IPS DF 6.9 (cell line): Measurements from ENCODE around the gene SIRPB1.
"Not testable (repeated sequence)": the region's sequence is repeated elsewhere in the genome, so short reads cannot be mapped to it uniquely, and the experiment has no call there.

Source experiments
- DNase-seq: peaks from one replicate; pipeline ENCODE4 v3.0.0-alpha.2; 2013; ENCODE audit warnings: low read depth, low spot score
- H3K27ac ChIP-seq: one replicate; pipeline ENCODE4 v1.5.1; 2013; ENCODE audit warnings: low read length, control low read depth
- H3K27me3 ChIP-seq: 2 replicates; pipeline ENCODE4 v1.6.1; 2013; ENCODE audit warnings: mild to moderate bottlenecking, low read length; ENCODE audit not compliant: control insufficient read depth, insufficient read depth
- H3K36me3 ChIP-seq: 2 replicates; pipeline ENCODE4 v1.6.1; 2013; ENCODE audit warnings: low read length; ENCODE audit not compliant: control insufficient read depth, insufficient read depth
- H3K4me1 ChIP-seq: 2 replicates; pipeline ENCODE4 v1.6.1; 2013; ENCODE audit warnings: low read length; ENCODE audit not compliant: control insufficient read depth, insufficient read depth
- H3K4me3 ChIP-seq: 2 replicates; pipeline ENCODE4 v1.5.1; 2013; ENCODE audit warnings: mild to moderate bottlenecking, low read length
- H3K9me3 ChIP-seq: 2 replicates; pipeline ENCODE4 v1.6.1; 2013; ENCODE audit warnings: low read length, inconsistent platforms; ENCODE audit not compliant: control insufficient read depth, insufficient read depth
- WGBS: extraction: QIAGEN DNeasy Blood & Tissue Kit; methylation state at CpG from one replicate; pipeline ENCODE4 v1.1.7; 2013; ENCODE audit warnings: mixed read lengths, missing lambda C conversion rate; ENCODE audit not compliant: insufficient read length, insufficient coverage; 5-methylcytosine and 5-hydroxymethylcytosine counted together

SIRPB1 gene

GRCh38 chr20:1626528-1627199 lies 6.9 kb upstream of the SIRPB1 start:
- Histone ChIP-seq H3K36me3 (no peaks in the 10 kb centered on the region), H3K27ac (no peak overlapping the region), H3K4me1 (peaks cover 2% of the 10 kb centered on the region; the same call in 1 of the 2 replicates), H3K9me3 (no peaks in the 10 kb centered on the region), H3K27me3 (no peaks in the 10 kb centered on the region; the same call in 1 of the 2 replicates), H3K4me3 (no peak overlapping the region)
- DNase-seq = no peak
- no CpG with 5 or more reads among the region's 3 CpGs for WGBS

GRCh38 chr20:1625083-1625690 lies 5.4 kb upstream of the SIRPB1 start:
- DNase-seq = no peak
- no peaks in the 10 kb centered on the region for H3K36me3 ChIP-seq
- no peaks in the 10 kb centered on the region; the same call in 1 of the 2 replicates for H3K27me3 ChIP-seq
- H3K27ac ChIP-seq = no peak overlapping the region
- no peaks in the 10 kb centered on the region for H3K9me3 ChIP-seq
- peaks cover 2% of the 10 kb centered on the region; the same call in 1 of the 2 replicates for H3K4me1 ChIP-seq
- no peak overlapping the region for H3K4me3 ChIP-seq
- no CpG with 5 or more reads among the region's 2 CpGs for WGBS

DNA sequence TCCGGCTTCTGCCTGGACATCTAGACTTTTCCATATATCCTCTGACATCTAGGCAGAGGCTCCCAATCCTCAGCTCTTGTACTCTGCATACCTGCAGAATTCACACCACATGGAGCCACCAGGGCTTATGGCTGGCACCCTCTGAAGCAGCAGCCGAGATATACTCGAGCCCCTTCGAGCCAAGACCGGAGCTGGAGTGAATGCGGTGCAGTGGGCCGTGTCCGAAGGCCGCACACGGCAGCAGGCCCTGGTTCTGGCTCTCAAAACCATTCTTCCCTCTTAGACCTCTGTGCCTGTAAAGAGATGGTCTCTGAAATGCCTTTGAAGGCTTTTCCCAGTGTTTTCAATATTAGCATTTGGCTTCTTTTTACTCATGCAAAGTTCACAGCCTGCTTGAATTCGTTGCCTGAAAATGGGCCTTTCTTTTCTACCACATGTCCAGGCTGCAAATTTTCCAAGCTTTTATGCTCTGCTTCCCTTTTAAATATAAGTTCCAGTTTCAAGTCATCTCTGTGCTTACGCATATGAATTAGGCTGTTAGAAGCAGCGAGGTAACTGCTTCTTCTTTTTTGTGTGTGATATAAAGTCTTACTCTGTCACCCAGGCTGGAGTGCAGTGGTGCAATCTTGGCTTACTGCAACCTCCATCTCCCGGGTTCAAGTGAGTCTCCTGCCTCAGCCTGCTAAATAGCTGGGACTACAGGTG lies 3.8 kb upstream of the SIRPB1 start:
- peaks cover 2% of the 10 kb centered on the region; the same call in 1 of the 2 replicates for H3K4me1 ChIP-seq
- no peak for DNase-seq
- H3K27me3 ChIP-seq = no peaks in the 10 kb centered on the region; the same call in 1 of the 2 replicates
- WGBS = no CpG with 5 or more reads among the region's 14 CpGs
- no peak overlapping the region for H3K4me3 ChIP-seq
- H3K9me3 ChIP-seq = no peaks in the 10 kb centered on the region
- no peak overlapping the region for H3K27ac ChIP-seq
- no peaks in the 10 kb centered on the region for H3K36me3 ChIP-seq

GRCh38 chr20:1622450-1622849 lies 2.6 kb upstream of the SIRPB1 start:
- H3K36me3 ChIP-seq = no peaks in the 10 kb centered on the region
- no peak for DNase-seq
- H3K9me3 ChIP-seq = no peaks in the 10 kb centered on the region
- WGBS = no CpG with 5 or more reads among the region's 1 CpG
- H3K27ac ChIP-seq = no peak overlapping the region
- H3K27me3 ChIP-seq = no peaks in the 10 kb centered on the region; the same call in 1 of the 2 replicates
- no peak overlapping the region for H3K4me3 ChIP-seq
- H3K4me1 ChIP-seq = peaks cover 2% of the 10 kb centered on the region; the same call in 1 of the 2 replicates

- Histone ChIP-seq H3K27ac (no peak overlapping the region), H3K4me1 (peaks cover 2% of the 10 kb centered on the region; the same call in 1 of the 2 replicates), H3K27me3 (no peaks in the 10 kb centered on the region; the same call in 1 of the 2 replicates), H3K9me3 (no peaks in the 10 kb centered on the region), H3K36me3 (no peaks in the 10 kb centered on the region), H3K4me3 (no peak overlapping the region)
- no CpG with 5 or more reads among the region's 1 CpG for WGBS
- DNase-seq = no peak
Measured at GRCh38 chr20:1621316-1621715, 1.5 kb upstream of the SIRPB1 start.

GRCh38 chr20:1618954-1619540 lies 762 bp downstream of the SIRPB1 start:
- H3K4me1 ChIP-seq = peaks cover 2% of the 10 kb centered on the region; the same call in 1 of the 2 replicates
- no peaks in the 10 kb centered on the region; the same call in 1 of the 2 replicates for H3K27me3 ChIP-seq
- no peak overlapping the region for H3K4me3 ChIP-seq
- H3K36me3 ChIP-seq = no peaks in the 10 kb centered on the region
- no peak overlapping the region for H3K27ac ChIP-seq
- DNase-seq = no peak
- H3K9me3 ChIP-seq = no peaks in the 10 kb centered on the region

GRCh38 chr20:1618479-1618878 lies 1.3 kb downstream of the SIRPB1 start:
- no peak for DNase-seq
- H3K4me1 ChIP-seq = peaks cover 1% of the 10 kb centered on the region; the same call in 1 of the 2 replicates
- H3K36me3 ChIP-seq = no peaks in the 10 kb centered on the region
- H3K27ac ChIP-seq = no peak overlapping the region
- no peak overlapping the region for H3K4me3 ChIP-seq
- no peaks in the 10 kb centered on the region; the same call in 1 of the 2 replicates for H3K27me3 ChIP-seq
- H3K9me3 ChIP-seq = no peaks in the 10 kb centered on the region

DNA sequence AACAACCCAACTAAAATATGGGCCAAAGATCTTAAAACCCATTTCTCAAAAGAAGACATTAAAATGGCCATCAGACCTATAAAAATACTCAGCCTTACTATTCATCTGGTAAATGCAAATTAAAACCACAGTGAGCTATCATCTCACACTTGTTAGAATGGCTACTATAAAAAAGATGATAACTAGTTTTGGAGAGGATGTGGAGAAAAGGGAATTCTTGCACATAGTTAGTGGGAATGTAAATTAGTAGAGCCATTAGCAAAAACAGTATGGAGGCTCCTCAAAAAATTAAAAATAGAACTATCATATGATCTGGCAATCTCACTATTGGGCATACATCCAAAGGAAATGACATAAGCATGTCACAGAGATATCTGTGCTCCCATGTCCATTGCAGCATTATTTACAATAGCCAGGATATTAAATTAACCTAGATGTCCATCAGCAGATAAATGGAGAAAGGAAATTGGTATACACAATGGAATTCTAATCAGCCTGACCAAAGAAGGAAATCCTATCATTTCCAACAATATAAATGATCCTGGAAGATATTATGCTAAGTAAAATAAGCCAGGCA lies 2.9 kb downstream of the SIRPB1 start:
- no peaks in the 10 kb centered on the region for H3K9me3 ChIP-seq
- H3K36me3 ChIP-seq = no peaks in the 10 kb centered on the region
- H3K4me1 ChIP-seq = no peaks in the 10 kb centered on the region
- DNase-seq = no peak
- no peaks in the 10 kb centered on the region for H3K27me3 ChIP-seq
- H3K27ac ChIP-seq = no peak overlapping the region
- H3K4me3 ChIP-seq = no peak overlapping the region

DNA sequence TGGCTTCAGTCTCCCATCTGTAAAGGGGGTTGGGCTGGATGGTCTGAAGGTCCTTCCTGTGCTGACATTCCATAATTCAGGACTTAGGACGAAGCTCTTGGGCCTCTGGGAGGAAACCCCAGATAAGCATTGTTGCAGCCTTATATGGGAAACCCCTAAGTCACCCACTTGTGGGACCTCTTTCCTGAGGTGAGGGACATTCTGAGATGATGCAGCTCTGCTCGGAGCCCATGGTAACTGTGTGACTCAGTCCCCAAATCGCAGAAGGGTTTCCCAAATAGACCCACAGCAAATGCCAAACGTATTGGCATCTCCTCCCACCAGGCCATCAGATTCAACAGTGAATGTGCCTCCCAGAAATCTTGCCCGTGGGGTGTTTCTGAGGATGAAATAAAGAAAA lies 9.4 kb downstream of the SIRPB1 start:
- not testable (repeated sequence) for H3K4me3 ChIP-seq, H3K9me3 ChIP-seq, H3K4me1 ChIP-seq, H3K27ac ChIP-seq, H3K27me3 ChIP-seq, DNase-seq, H3K36me3 ChIP-seq
- no CpG with 5 or more reads among the region's 5 CpGs for WGBS

DNA sequence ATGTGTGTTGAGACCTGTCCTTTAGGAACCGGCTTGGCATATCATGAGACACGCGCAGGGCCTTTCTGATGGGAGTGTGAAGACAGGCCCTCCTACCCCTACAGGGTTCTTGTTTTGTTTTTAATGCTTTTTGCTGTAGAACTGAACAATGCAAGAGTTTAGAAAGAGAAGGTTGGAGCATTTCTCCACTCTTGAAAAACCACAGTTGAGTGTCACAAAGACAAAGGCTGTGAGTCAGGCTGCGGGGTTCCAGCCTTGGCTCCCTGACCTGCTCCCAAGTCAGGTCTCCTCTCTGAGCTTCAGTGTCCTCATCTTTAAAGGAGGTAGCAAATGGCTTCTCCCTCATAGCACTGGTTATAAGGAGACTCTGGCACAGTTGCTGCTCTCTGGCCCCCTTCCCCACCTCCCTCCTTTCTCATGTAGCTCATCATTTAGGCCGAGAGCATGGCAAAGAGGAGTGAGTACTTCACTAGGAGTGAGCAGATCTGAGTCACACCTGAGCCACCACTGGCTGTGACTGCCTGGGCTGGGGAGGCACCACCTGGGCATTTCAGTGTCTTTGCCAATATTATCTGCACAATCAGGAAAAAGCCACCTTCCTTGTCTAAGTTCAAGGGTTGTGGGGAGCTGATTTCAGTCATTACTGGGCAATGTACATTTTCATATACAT lies 11.0 kb downstream of the SIRPB1 start:
- H3K27me3 ChIP-seq, H3K9me3 ChIP-seq, H3K4me1 ChIP-seq, H3K4me3 ChIP-seq, H3K27ac ChIP-seq, DNase-seq, H3K36me3 ChIP-seq: not testable (repeated sequence)
- WGBS = no CpG with 5 or more reads among the region's 5 CpGs
